Mesodermal cell (in vitro differentiated cells): ENCODE measurements around the gene GRXCR2. TPM values are rescaled to one million over a fixed set of nuclear protein-coding genes. Genes with fewer than 3 reads are reported as not detected.

Experiments used
- H3K27ac ChIP-seq: 2 replicates; pipeline ENCODE4 v1.7.0; 2013; ENCODE audit warnings: mild to moderate bottlenecking, low read depth, low read length, moderate library complexity; ENCODE audit not compliant: severe bottlenecking
- H3K36me3 ChIP-seq: 2 replicates; pipeline ENCODE4 v1.7.1; 2013; ENCODE audit warnings: mild to moderate bottlenecking, low read length, moderate library complexity; ENCODE audit not compliant: control insufficient read depth, insufficient read depth
- H3K4me1 ChIP-seq: one replicate; pipeline ENCODE4 v1.7.1; 2013; ENCODE audit warnings: mild to moderate bottlenecking, low read length; ENCODE audit not compliant: insufficient read depth, control insufficient read depth, poor library complexity, severe bottlenecking
- H3K4me3 ChIP-seq: 2 replicates; pipeline ENCODE4 v1.7.0; 2013; ENCODE audit warnings: low read length, control low read depth, mild to moderate bottlenecking; ENCODE audit not compliant: insufficient read depth, poor library complexity, severe bottlenecking; ENCODE audit errors: extremely low read depth
- H3K9me3 ChIP-seq: 2 replicates; pipeline ENCODE4 v1.7.1; 2013; ENCODE audit warnings: mild to moderate bottlenecking, low read length, moderate library complexity; ENCODE audit not compliant: control insufficient read depth
- WGBS, 2 experiments: methylation state at CpG; one replicate each; pipeline ENCODE4 v1.1.5; 2013; ENCODE audit warnings: missing lambda C conversion rate in 2 of 2; ENCODE audit not compliant: insufficient coverage in 2 of 2; 5-methylcytosine and 5-hydroxymethylcytosine counted together
- polyA plus RNA-seq, 2 experiments: library from polyadenylated mRNA; stranded (reverse); fragments of 50-300 nt; gene quantifications; one replicate each; pipeline ENCODE4 v1.2.3, GENCODE V29; 2013

GRXCR2 gene
- polyA plus RNA-seq (2013, experiment 1 of 2): not detected
- not detected for polyA plus RNA-seq (2013, experiment 2 of 2)

- no peak within 1 kb of the TSS for H3K4me3 ChIP-seq
- H3K9me3 ChIP-seq: no peaks in the 10 kb centered on the region
- H3K27ac ChIP-seq: no peak within 1 kb of the TSS
- no peaks in the 10 kb centered on the region for H3K36me3 ChIP-seq
- H3K4me1 ChIP-seq: no peaks in the 10 kb centered on the region
- 80 to 100% methylated on average over 1 to 3 of the region's 3 CpGs for WGBS, 2 experiments
Measured at GRCh38 chr5:145872914-145873313, at the start of gene GRXCR2. GRXCR2 (minus strand) TSS chr5:145873014; CDS start chr5:145872968, 46 bp downstream.

- H3K27ac ChIP-seq: no peak overlapping the region
- 95 to 100% methylated on average over 2 of the region's 2 CpGs for WGBS, 2 experiments
- no peak overlapping the region for H3K4me3 ChIP-seq
- H3K9me3 ChIP-seq: no peaks in the 10 kb centered on the region
- no peaks in the 10 kb centered on the region for H3K36me3 ChIP-seq
- H3K4me1 ChIP-seq: peaks cover 8% of the 10 kb centered on the region
Measured at GRCh38 chr5:145922059-145922458, 49.2 kb upstream of the GRXCR2 start.

- Histone ChIP-seq H3K4me1 (peaks cover 8% of the 10 kb centered on the region), H3K9me3 (no peaks in the 10 kb centered on the region), H3K27ac (no peak overlapping the region), H3K36me3 (no peaks in the 10 kb centered on the region), H3K4me3 (no peak overlapping the region)
- no CpG with 5 or more reads among the region's 2 CpGs for WGBS, 2 experiments
Measured at GRCh38 chr5:145921211-145921610, 48.4 kb upstream of the GRXCR2 start.

- peaks cover 8% of the 10 kb centered on the region for H3K4me1 ChIP-seq
- no peak overlapping the region for H3K27ac ChIP-seq
- no peak overlapping the region for H3K4me3 ChIP-seq
- H3K9me3 ChIP-seq: no peaks in the 10 kb centered on the region
- WGBS, 2 experiments: 100% methylated on average over 1 of the region's 1 CpG; no CpG with 5 or more reads in 1 of the 2 experiments
- no peaks in the 10 kb centered on the region for H3K36me3 ChIP-seq
Measured at GRCh38 chr5:145920542-145921210, 47.9 kb upstream of the GRXCR2 start.

GRCh38 chr5:145919413-145919812 lies 46.6 kb upstream of the GRXCR2 start:
- Histone ChIP-seq H3K9me3 (no peaks in the 10 kb centered on the region), H3K4me1 (peaks cover 2% of the 10 kb centered on the region), H3K36me3 (no peaks in the 10 kb centered on the region), H3K27ac (no peak overlapping the region), H3K4me3 (no peak overlapping the region)
- whole genome bisulfite sequencing, 2 experiments: 85 to 89% methylated on average over 6 of the region's 6 CpGs

GRCh38 chr5:145918397-145918796 lies 45.6 kb upstream of the GRXCR2 start:
- no peaks in the 10 kb centered on the region for H3K9me3 ChIP-seq
- no peak overlapping the region for H3K4me3 ChIP-seq
- H3K36me3 ChIP-seq: no peaks in the 10 kb centered on the region
- H3K27ac ChIP-seq: no peak overlapping the region
- H3K4me1 ChIP-seq: no peaks in the 10 kb centered on the region
- WGBS, 2 experiments: 100% methylated on average over 1 of the region's 2 CpGs

- H3K27ac ChIP-seq: no peak overlapping the region
- H3K9me3 ChIP-seq: no peaks in the 10 kb centered on the region
- H3K4me3 ChIP-seq: no peak overlapping the region
- H3K4me1 ChIP-seq: no peaks in the 10 kb centered on the region
- no peaks in the 10 kb centered on the region for H3K36me3 ChIP-seq
Measured at GRCh38 chr5:145917288-145917687, 44.5 kb upstream of the GRXCR2 start.

- Histone ChIP-seq H3K36me3 (no peaks in the 10 kb centered on the region), H3K27ac (no peak overlapping the region), H3K4me3 (no peak overlapping the region), H3K9me3 (no peaks in the 10 kb centered on the region), H3K4me1 (no peaks in the 10 kb centered on the region)
- WGBS, 2 experiments: 86% methylated on average over 6 to 7 of the region's 7 CpGs
Measured at GRCh38 chr5:145915970-145916638, 43.3 kb upstream of the GRXCR2 start.

- no peaks in the 10 kb centered on the region for H3K4me1 ChIP-seq
- WGBS, 2 experiments: 92% methylated on average over 4 of the region's 7 CpGs; no CpG with 5 or more reads in 1 of the 2 experiments
- H3K36me3 ChIP-seq: no peaks in the 10 kb centered on the region
Measured at GRCh38 chr5:145913701-145914100, 40.9 kb upstream of the GRXCR2 start.

GRCh38 chr5:145912594-145912993 lies 39.8 kb upstream of the GRXCR2 start:
- Histone ChIP-seq H3K9me3 (no peaks in the 10 kb centered on the region), H3K27ac (no peak overlapping the region), H3K4me3 (no peak overlapping the region), H3K36me3 (no peaks in the 10 kb centered on the region), H3K4me1 (no peaks in the 10 kb centered on the region)
- WGBS, 2 experiments: 87 to 98% methylated on average over 3 to 4 of the region's 5 CpGs

More at GRCh38 chr5:145913701-145914100, 40.9 kb upstream of the GRXCR2 start:
- Histone ChIP-seq H3K27ac (no peak overlapping the region), H3K4me3 (no peak overlapping the region), H3K9me3 (no peaks in the 10 kb centered on the region)

GRCh38 chr5:145912019-145912418 lies 39.2 kb upstream of the GRXCR2 start:
- Histone ChIP-seq H3K4me1 (no peaks in the 10 kb centered on the region), H3K36me3 (no peaks in the 10 kb centered on the region), H3K9me3 (no peaks in the 10 kb centered on the region), H3K27ac (no peak overlapping the region), H3K4me3 (no peak overlapping the region)
- 60 to 97% methylated on average over 2 of the region's 3 CpGs for WGBS, 2 experiments
